ENCODE results near the gene RICTOR. TPM values are rescaled to one million over a fixed set of nuclear protein-coding genes. Genes with fewer than 3 reads are reported as not detected.

RICTOR gene
- total RNA-seq, 1 experiment from 2014 or later = 21.7 TPM

DNA sequence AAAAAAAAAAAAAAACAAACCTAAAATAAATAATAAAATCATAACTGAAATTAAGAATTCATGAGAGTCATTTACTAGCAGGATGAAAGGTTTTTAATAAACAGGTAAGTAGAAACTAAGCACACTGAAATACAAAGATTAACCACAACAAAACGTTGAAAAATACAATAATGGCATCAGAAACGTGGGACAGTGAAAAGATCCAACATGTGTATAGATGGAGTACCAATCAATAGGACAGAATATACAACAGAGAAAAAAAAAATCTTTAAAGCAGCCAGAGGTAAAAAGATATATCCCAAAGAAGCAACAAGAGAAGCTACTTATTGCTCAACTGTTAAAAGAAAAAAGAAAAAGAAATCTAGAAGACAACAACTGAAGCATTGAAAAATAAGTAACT lies 75.2 kb downstream of the RICTOR start (continued):
- no peak for TF ChIP-seq YY1 (IDR thresholded peaks at IDR 0.05; ENCODE audit: extremely low read depth, insufficient replicate concordance, low read depth, low read length)
- TF ChIP-seq, protein P1, sequence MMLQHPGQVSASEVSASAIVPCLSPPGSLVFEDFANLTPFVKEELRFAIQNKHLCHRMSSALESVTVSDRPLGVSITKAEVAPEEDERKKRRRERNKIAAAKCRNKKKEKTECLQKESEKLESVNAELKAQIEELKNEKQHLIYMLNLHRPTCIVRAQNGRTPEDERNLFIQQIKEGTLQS (IDR thresholded peaks at IDR 0.05) = no peak
- TF ChIP-seq CBX3 (IDR thresholded peaks at IDR 0.05; ENCODE audit: low read depth) = no peak
- no peak for TF ChIP-seq ZFX (IDR thresholded peaks at IDR 0.05)
- TF ChIP-seq POLR2AphosphoS5 (IDR thresholded peaks at IDR 0.05; ENCODE audit: low read depth, low read length) = no peak
- TF ChIP-seq EZH2 (IDR thresholded peaks at IDR 0.05) = no peak

GRCh38 chr5:38997591-38997990 lies 76.6 kb downstream of the RICTOR start:
- no peaks in the 10 kb centered on the region for H3K36me3 ChIP-seq (ENCODE audit: control insufficient read depth in 1 of 2, insufficient read depth in 2 of 2, low read length in 2 of 2)
- H4K20me1 ChIP-seq (ENCODE audit: insufficient read depth) = no peaks in the 10 kb centered on the region
- CTCF ChIA-PET = interaction anchor here (1.6 kb wide), 1 partner anchor 83 kb away, joined by 6 read pairs; no protein-coding TSS in a partner anchor
- ATAC-seq = no peak
- POLR2A ChIA-PET = no interaction called here
- H3K9me2 ChIP-seq (ENCODE audit: insufficient read depth) = no peaks in the 10 kb centered on the region
- H3K27me3 ChIP-seq (ENCODE audit: insufficient read depth, low read length) = no peaks in the 10 kb centered on the region
- H3K4me3 ChIP-seq (replicated peaks in 1 of 2; ENCODE audit: low read depth in 1 of 2, low read length in 2 of 2) = no peak overlapping the region
- no peak overlapping the region for H3K4me2 ChIP-seq (ENCODE audit: low read length)
- intact Hi-C loops (cut with micrococcal nuclease) = no loop called here
- H3K27ac ChIP-seq (ENCODE audit: low read depth, low read length) = no peak overlapping the region
- BruUV-seq (replicated peaks) = no TSS peak
- H3K4me1 ChIP-seq (ENCODE audit: control insufficient read depth in 1 of 2, insufficient read depth in 2 of 2, low read length in 2 of 2) = no peaks in the 10 kb centered on the region
- H3K79me2 ChIP-seq (ENCODE audit: insufficient read depth, low read length) = no peaks in the 10 kb centered on the region; the same call in 1 of the 2 replicates
- no peak overlapping the region for H3K9ac ChIP-seq (ENCODE audit: low read length)
- no peak overlapping the region for H2AFZ ChIP-seq (ENCODE audit: low read depth, low read length, poor library complexity, severe bottlenecking)
- RAD21 ChIA-PET (ENCODE audit: low non-redundant PET in 1 of 2, low total read pairs in 2 of 2, uncharacterized antibody in 2 of 2, unreplicated experiment in 2 of 2) = no interaction called here
- no peak for DNase-seq (ENCODE audit: low read depth, low spot score)
- no peaks in the 10 kb centered on the region for H3K9me3 ChIP-seq (ENCODE audit: control insufficient read depth in 1 of 2, insufficient read depth in 1 of 2, low read depth in 1 of 2, low read length in 2 of 2)
- no peak for TF ChIP-seq SP1 (IDR thresholded peaks at IDR 0.05; ENCODE audit: low read depth)
- TF ChIP-seq, protein P2, sequence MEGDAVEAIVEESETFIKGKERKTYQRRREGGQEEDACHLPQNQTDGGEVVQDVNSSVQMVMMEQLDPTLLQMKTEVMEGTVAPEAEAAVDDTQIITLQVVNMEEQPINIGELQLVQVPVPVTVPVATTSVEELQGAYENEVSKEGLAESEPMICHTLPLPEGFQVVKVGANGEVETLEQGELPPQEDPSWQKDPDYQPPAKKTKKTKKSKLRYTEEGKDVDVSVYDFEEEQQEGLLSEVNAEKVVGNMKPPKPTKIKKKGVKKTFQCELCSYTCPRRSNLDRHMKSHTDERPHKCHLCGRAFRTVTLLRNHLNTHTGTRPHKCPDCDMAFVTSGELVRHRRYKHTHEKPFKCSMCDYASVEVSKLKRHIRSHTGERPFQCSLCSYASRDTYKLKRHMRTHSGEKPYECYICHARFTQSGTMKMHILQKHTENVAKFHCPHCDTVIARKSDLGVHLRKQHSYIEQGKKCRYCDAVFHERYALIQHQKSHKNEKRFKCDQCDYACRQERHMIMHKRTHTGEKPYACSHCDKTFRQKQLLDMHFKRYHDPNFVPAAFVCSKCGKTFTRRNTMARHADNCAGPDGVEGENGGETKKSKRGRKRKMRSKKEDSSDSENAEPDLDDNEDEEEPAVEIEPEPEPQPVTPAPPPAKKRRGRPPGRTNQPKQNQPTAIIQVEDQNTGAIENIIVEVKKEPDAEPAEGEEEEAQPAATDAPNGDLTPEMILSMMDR (IDR thresholded peaks at IDR 0.05 in 2 of 3, conservative IDR thresholded peaks at IDR 0.05 in 1 of 3; ENCODE audit: borderline replicate concordance in 1 of 3, insufficient read depth in 1 of 3, low read depth in 2 of 3, low read length in 2 of 3) = no peak
- no peak for TF ChIP-seq FOSL1 (IDR thresholded peaks at IDR 0.05; ENCODE audit: low read depth)
- TF ChIP-seq, protein P1 (IDR thresholded peaks at IDR 0.05) = no peak
- no peak for TF ChIP-seq POLR2AphosphoS5 (IDR thresholded peaks at IDR 0.05; ENCODE audit: low read depth, low read length)
- TF ChIP-seq JUND (IDR thresholded peaks at IDR 0.05) = no peak
- no peak for TF ChIP-seq EZH2phosphoT487 (IDR thresholded peaks at IDR 0.05; ENCODE audit: borderline replicate concordance)
- TF ChIP-seq ZNF274 (IDR thresholded peaks at IDR 0.05; ENCODE audit: low read depth, low read length) = no peak
- TF ChIP-seq, protein P3, sequence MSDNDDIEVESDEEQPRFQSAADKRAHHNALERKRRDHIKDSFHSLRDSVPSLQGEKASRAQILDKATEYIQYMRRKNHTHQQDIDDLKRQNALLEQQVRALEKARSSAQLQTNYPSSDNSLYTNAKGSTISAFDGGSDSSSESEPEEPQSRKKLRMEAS (IDR thresholded peaks at IDR 0.05) = no peak
- no peak for TF ChIP-seq RAD21 (IDR thresholded peaks at IDR 0.05; ENCODE audit: low read depth)
- TF ChIP-seq SIN3A (IDR thresholded peaks at IDR 0.05; ENCODE audit: low read depth) = no peak
- TF ChIP-seq SRF (IDR thresholded peaks at IDR 0.05; ENCODE audit: low read depth) = no peak
- TF ChIP-seq ELF1 (IDR thresholded peaks at IDR 0.05; ENCODE audit: borderline replicate concordance, low read depth) = no peak
- TF ChIP-seq EZH2 (IDR thresholded peaks at IDR 0.05) = no peak
- TF ChIP-seq YY1 (IDR thresholded peaks at IDR 0.05; ENCODE audit: extremely low read depth, insufficient replicate concordance, low read depth, low read length) = no peak
- TF ChIP-seq ZBTB33 (IDR thresholded peaks at IDR 0.05; ENCODE audit: extremely low read depth, insufficient replicate concordance, low read length) = no peak
- no peak for TF ChIP-seq TCF7L2 (IDR thresholded peaks at IDR 0.05; ENCODE audit: borderline replicate concordance, extremely low read depth, insufficient read depth, insufficient read length)
- no peak for TF ChIP-seq EGR1 (IDR thresholded peaks at IDR 0.05; ENCODE audit: low read depth)
- TF ChIP-seq CBX3 (IDR thresholded peaks at IDR 0.05; ENCODE audit: low read depth) = no peak
